HG03025 (cell line): ENCODE results near the gene DNAJC17.
A peak's percentile ranks its signal among the peaks of the same experiment; 100 is the strongest.

Experiments used
- ATAC-seq: cut with Tn5 transposase; IDR thresholded peaks from one replicate; pipeline ENCODE4 v1.9.1; 2021; ENCODE audit warnings: mild to moderate bottlenecking, moderate library complexity; ENCODE audit not compliant: unreplicated experiment, low FRiP score

The DNAJC17 gene, protein sequence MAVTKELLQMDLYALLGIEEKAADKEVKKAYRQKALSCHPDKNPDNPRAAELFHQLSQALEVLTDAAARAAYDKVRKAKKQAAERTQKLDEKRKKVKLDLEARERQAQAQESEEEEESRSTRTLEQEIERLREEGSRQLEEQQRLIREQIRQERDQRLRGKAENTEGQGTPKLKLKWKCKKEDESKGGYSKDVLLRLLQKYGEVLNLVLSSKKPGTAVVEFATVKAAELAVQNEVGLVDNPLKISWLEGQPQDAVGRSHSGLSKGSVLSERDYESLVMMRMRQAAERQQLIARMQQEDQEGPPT

DNA sequence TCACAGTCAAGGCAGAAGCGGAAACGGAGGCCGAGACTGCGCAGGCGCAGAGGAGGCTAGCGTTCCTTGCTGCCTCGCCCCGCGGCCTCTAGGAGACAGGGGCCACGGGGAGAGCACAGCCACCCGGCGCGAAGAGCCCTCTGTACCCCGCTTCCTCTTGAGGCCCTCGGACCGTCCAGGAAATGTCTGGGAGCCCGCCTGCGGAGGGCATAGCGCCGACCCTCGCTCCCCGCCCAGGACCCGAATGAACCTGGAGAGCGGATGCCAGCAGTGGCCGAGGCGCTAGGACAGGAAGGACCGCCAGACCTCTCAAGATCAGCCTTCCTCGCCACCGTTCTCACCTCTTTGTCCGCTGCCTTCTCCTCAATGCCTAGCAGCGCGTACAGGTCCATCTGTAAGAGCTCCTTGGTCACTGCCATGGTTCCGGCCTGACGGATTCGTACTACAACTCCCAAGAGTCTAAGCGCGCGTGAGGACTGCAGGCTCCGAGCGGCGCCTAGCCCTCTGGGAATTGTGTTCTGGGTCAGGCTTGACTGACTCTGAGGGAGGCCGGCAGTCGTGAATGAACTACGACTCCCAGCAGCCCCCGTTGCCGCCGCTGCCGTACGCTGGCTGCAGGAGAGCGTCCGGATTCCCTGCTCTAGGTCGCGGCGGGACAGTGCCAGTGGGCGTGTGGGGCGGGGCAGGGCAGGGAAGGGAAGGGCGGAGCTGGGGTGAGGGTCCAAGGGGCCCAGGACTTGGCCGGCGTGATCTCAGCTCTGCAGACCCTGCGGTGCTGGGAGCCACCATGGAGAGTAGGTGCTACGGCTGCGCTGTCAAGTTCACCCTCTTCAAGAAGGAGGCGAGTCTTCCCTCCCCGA, at the start of gene DNAJC17, which contains the start of gene ZFYVE19:
Gene DNAJC17, minus strand, starts transcription at position 446 of the 860 bp plus-strand sequence. Its CDS starts 27 bp downstream, at position 419.
Gene ZFYVE19, plus strand, starts transcription at position 62 of the 860 bp plus-strand sequence. Its CDS starts 501 bp downstream, at position 563.
- ATAC-seq: peak; percentile 93

- ATAC-seq: no peak
Measured at GRCh38 chr15:40856746-40857145, 49.5 kb upstream of the DNAJC17 start.

DNA sequence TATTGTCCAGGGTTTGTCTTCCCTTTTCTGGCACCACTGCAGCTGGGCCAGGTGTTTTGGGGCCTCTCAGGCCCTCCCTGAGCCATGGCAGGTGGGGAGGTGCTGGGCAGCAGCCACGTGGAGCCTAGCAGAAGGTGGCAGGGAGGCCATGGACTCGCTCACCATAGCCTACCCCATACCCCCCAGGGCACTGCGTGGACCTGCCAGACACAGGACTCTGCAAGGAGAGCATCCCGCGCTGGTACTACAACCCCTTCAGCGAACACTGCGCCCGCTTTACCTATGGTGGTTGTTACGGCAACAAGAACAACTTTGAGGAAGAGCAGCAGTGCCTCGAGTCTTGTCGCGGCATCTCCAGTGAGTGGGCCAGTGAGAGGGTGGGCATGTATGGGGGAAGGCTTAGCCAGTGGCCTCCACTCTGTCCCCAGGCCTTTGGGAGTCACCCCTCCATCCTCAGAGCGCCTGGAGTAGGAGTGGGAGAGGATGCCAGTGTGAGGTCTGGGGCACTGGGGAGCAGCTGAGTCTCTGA, 48.5 kb upstream of the DNAJC17 start:
- no peak for ATAC-seq

- ATAC-seq: no peak
Measured at GRCh38 chr15:40854161-40854560, 46.9 kb upstream of the DNAJC17 start.

DNA sequence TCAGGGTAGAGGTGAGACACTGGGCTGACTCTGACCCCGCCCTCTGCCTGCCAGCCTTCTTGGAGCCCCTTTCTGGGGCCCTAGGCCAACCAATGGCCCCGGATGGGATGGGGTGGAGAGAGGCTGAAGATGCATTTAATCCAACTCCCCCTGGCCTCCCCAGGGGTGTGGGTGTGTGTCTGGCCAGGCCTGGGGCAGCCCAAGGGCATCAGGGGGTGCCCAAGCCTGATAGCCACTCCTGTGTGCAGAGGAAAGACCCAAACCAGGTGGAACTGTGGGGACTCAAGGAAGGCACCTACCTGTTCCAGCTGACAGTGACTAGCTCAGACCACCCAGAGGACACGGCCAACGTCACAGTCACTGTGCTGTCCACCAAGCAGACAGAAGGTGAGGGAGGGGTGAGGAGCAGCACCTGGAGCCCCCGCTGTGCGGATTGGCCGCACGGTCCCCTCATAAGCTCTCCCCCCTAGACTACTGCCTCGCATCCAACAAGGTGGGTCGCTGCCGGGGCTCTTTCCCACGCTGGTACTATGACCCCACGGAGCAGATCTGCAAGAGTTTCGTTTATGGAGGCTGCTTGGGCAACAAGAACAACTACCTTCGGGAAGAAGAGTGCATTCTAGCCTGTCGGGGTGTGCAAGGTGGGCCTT, 46.1 kb upstream of the DNAJC17 start:
- ATAC-seq: no peak

DNA sequence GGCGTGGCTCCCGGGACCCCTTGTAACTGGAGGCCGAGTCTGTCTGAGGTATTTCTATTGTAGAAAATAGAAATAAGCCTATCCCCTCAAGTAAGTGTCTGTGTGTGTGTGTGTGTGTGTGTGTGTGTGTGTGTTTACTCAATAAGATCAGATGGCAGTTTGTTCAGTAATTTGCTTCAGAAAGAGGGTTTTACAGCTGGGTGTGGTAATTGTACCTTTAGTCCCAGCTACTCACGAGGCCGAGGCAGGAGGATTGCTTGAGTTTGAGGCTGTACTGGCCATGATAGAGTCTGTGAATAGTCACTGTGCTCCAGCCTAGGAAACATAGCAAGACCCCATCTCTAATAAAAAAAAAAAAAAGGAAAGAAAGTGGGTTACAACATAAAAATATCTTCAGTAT, 45.3 kb upstream of the DNAJC17 start:
- ATAC-seq: no peak

DNA sequence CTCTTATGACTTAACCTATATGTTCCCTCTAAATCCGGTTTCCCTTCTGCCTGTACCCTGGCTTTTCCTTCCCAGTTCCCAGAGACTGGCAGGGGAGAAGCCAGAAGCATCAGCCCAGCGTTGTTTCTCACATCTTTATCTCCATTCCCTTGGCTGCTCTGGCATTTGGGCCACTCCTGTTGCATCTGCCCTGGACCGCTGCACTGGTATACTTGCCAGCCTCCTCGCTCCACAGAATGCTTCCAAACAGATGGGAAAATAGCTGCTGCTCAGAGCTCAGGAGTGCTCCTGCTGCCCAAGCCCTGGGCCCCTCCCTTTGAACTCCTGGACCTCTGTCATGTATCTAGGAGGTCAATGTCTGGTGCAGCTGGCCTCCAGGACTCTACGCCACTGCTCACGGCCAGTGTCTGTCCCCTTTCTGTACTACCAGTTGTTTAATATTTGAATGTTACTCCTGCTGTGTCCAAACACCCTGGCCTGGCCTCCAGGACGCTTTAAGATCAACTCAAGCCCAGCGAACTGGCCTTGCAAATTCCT, 43.4 kb upstream of the DNAJC17 start:
- no peak for ATAC-seq

GRCh38 chr15:40847223-40847961, 40.1 kb upstream of the DNAJC17 start:
- no peak for ATAC-seq

DNA sequence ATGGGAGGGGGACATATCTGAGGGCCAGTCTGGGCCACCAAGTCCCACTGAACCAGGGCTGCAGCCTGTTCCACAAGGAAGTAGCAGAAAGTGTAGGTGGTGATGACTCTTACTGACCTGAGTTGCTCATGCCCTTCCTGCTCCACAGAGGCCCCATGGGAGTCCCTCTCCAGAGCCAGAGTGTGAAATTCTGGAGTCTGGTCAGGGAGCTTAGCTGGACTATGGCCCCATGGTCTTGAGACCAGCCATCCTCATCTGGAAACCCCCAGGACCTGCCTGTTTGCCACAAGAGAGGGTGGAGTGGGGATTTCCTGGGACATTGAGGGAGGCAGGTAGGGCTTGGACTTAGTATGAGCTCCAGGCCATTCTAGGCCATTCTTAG, 39.6 kb upstream of the DNAJC17 start:
- no peak for ATAC-seq

GRCh38 chr15:40845511-40846284, 38.4 kb upstream of the DNAJC17 start:
- ATAC-seq: no peak

GRCh38 chr15:40845036-40845435, 37.8 kb upstream of the DNAJC17 start:
- ATAC-seq: no peak

DNA sequence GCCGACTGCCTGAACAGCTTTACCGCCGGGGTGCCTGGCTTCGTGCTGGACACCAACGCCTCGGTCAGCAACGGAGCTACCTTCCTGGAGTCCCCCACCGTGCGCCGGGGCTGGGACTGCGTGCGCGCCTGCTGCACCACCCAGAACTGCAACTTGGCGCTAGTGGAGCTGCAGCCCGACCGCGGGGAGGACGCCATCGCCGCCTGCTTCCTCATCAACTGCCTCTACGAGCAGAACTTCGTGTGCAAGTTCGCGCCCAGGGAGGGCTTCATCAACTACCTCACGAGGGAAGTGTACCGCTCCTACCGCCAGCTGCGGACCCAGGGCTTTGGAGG, 37.4 kb upstream of the DNAJC17 start:
- no peak for ATAC-seq

DNA sequence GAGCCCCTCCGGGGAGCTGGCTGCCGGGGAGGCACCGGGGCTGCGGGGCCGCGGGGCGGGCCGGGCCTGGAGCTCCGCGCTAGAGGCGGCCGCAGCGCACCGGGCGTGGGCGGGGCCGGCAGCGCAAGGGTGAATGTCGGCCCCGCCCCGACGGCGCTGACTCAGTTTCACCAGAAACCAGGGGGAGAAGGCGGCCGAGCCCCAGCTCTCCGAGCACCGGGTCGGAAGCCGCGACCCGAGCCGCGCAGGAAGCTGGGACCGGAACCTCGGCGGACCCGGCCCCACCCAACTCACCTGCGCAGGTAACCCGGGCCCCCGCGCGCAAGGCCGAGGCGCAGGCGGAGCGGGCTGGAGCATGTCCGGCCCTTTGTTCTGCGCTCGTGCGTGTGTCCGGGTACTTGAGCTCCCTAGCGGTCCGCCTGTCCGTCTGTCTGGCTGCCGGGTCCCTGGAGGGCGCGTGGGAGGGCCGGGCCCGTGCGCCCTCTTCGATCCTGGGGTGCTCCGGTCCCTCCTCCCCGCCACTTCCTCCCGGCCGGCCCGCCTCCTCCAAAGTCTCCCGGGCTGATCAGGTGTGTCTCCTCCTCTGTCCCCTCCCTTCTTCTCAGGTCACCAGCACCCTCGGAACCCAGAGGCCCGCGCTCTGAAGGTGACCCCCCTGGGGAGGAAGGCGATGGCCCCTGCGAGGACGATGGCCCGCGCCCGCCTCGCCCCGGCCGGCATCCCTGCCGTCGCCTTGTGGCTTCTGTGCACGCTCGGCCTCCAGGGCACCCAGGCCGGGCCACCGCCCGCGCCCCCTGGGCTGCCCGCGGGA, 36.8 kb upstream of the DNAJC17 start, which contains the start of gene SPINT1:
Gene SPINT1, plus strand, starts transcription at position 164 of the 811 bp plus-strand sequence. Its CDS starts 507 bp downstream, at position 671.
- no peak for ATAC-seq

- ATAC-seq: no peak
Measured at GRCh38 chr15:40843261-40843884, 36.1 kb upstream of the DNAJC17 start.

DNA sequence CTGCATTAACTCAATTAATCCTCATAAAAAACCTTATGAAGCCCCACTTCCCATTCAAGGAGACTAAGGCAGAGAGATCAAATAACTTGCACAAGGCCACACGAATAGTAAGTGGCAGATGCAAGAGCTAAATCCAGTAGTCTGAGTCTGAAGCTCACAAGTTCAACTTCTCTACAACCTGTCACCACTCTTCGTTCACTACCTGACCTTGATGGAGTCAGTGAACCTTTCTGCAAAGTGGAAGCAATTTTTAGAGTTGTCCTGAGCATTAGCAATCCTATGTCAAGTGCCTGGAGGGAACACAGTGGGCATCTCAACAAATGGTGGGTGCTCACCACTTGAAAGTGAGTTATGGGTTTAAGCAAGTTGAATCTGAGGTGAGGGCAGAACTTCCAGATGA, 34.5 kb upstream of the DNAJC17 start:
- no peak for ATAC-seq

GRCh38 chr15:40838756-40839155, 31.5 kb upstream of the DNAJC17 start:
- ATAC-seq: no peak

GRCh38 chr15:40836020-40836419, 28.7 kb upstream of the DNAJC17 start:
- ATAC-seq: no peak

- no peak for ATAC-seq
Measured at GRCh38 chr15:40832903-40833302, 25.6 kb upstream of the DNAJC17 start.
